Fibroblast of skin of scalp (primary cell): ENCODE results near the gene PTCD3. TPM values are rescaled to one million over a fixed set of nuclear protein-coding genes. Genes with fewer than 3 reads are reported as not detected.
A peak's percentile ranks its signal among the peaks of the same experiment; 100 is the strongest.

Experiments used
- DNase-seq: peaks from one replicate; pipeline ENCODE4 v3.0.0-alpha.2; 2013
- polyA plus RNA-seq, 2 experiments: library from polyadenylated mRNA; unstranded; fragments of 120-200 nt; gene quantifications; one replicate each; pipeline ENCODE4 v1.2.1, GENCODE V29; 2013; ENCODE audit not compliant: insufficient read length in 2 of 2

Gene PTCD3
- polyA plus RNA-seq (2013, experiment 1 of 2; ENCODE audit: insufficient read length): 50.9 TPM
- polyA plus RNA-seq (2013, experiment 2 of 2; ENCODE audit: insufficient read length): 54.4 TPM

- DNase-seq: peak; percentile 95
These were observed at the start of gene PTCD3 for GRCh38 chr2:86105969-86106945. Gene PTCD3, plus strand, starts transcription at chr2:86106235. Its CDS starts 13 bp downstream, at chr2:86106248.

GRCh38 chr2:86056590-86057331 is 49.3 kb upstream of the PTCD3 start:
- DNase-seq: peak; percentile 37

- no peak for DNase-seq
These were observed 44.0 kb upstream of the PTCD3 start for GRCh38 chr2:86062043-86062442.

GRCh38 chr2:86064006-86064405 is 42.0 kb upstream of the PTCD3 start:
- no peak for DNase-seq

- peak; percentile 93 for DNase-seq
These were observed 40.5 kb upstream of the PTCD3 start for GRCh38 chr2:86065512-86065911.

- no peak for DNase-seq
These were observed 39.9 kb upstream of the PTCD3 start for GRCh38 chr2:86066007-86066578.

GRCh38 chr2:86066915-86067314 is 39.1 kb upstream of the PTCD3 start:
- DNase-seq: no peak

GRCh38 chr2:86068136-86068588 is 37.9 kb upstream of the PTCD3 start:
- DNase-seq: peak; percentile 35

GRCh38 chr2:86068648-86069047 is 37.4 kb upstream of the PTCD3 start:
- no peak for DNase-seq

GRCh38 chr2:86069091-86069685 is 36.8 kb upstream of the PTCD3 start:
- peak; percentile 8 for DNase-seq

- DNase-seq: no peak
These were observed 36.2 kb upstream of the PTCD3 start for GRCh38 chr2:86069783-86070339.

GRCh38 chr2:86070868-86071267 is 35.2 kb upstream of the PTCD3 start:
- DNase-seq: no peak

- peak; percentile 20 for DNase-seq
These were observed 33.7 kb upstream of the PTCD3 start for GRCh38 chr2:86072271-86072858.

- no peak for DNase-seq
These were observed 32.8 kb upstream of the PTCD3 start for GRCh38 chr2:86073225-86073624.

GRCh38 chr2:86074256-86074655 is 31.8 kb upstream of the PTCD3 start:
- DNase-seq: no peak

GRCh38 chr2:86074811-86075210 is 31.2 kb upstream of the PTCD3 start:
- no peak for DNase-seq

GRCh38 chr2:86075886-86076285 is 30.1 kb upstream of the PTCD3 start:
- no peak for DNase-seq

GRCh38 chr2:86078774-86079545 is 27.1 kb upstream of the PTCD3 start:
- DNase-seq: peak; percentile 72

- DNase-seq: peak; percentile 75
These were observed 25.8 kb upstream of the PTCD3 start for GRCh38 chr2:86079981-86080911.

GRCh38 chr2:86081724-86082123 is 24.3 kb upstream of the PTCD3 start:
- DNase-seq: no peak
